PFSK-1 (cell line): Measurements from ENCODE around the gene HPS4.

Source experiments
- POLR2AphosphoS5 ChIP-seq: IDR thresholded peaks from 2 replicates; pipeline ENCODE4 v1.6.1; 2012; ENCODE audit warnings: low read depth, mild to moderate bottlenecking, control low read depth, low read length, moderate library complexity
- SIN3A ChIP-seq: IDR thresholded peaks from 2 replicates; pipeline ENCODE4 v1.6.1; 2012; ENCODE audit warnings: mild to moderate bottlenecking, low read length, moderate library complexity, borderline replicate concordance; ENCODE audit not compliant: insufficient read depth

GRCh38 chr22:26437694-26438392, 45.7 kb downstream of the HPS4 start:
- no peak for TF ChIP-seq POLR2AphosphoS5
- no peak for TF ChIP-seq SIN3A
